ENCODE measurements around the gene MPST. TPM values are rescaled to one million over a fixed set of nuclear protein-coding genes. Genes with fewer than 3 reads are reported as not detected.

MPST gene
- polyA plus RNA-seq, 1 donor from 2014 or later, result 56.0 TPM

Small RNA genes within 50 kb of the gene (small RNA-seq; reads per million reads assigned to genes)
- 0 to 1.2 (median 0) reads per million in 3 experiments for gene RF00019

Other genes with a start within 250 kb of the MPST start
- gene IFT27, start 243.6 kb upstream of the MPST start, polyA plus RNA-seq, result 92.3 and 111 TPM in 2 replicates
- not detected in 2 replicates for gene PVALB, start 202.7 kb upstream of the MPST start, polyA plus RNA-seq
- not detected in 2 replicates for gene NCF4, start 158.7 kb upstream of the MPST start, polyA plus RNA-seq
- gene CSF2RB, start 106.1 kb upstream of the MPST start, polyA plus RNA-seq, result not detected in 2 replicates
- 5.4 and 5.8 TPM in 2 replicates for gene TST, start 295 bp upstream of the MPST start, polyA plus RNA-seq
- gene KCTD17, start 32.0 kb downstream of the MPST start, polyA plus RNA-seq, result 96.3 and 111 TPM in 2 replicates
- gene TMPRSS6, start 90.0 kb downstream of the MPST start, polyA plus RNA-seq, result not detected in 2 replicates
- not detected in 2 replicates for gene IL2RB, start 130.2 kb downstream of the MPST start, polyA plus RNA-seq
- gene C1QTNF6, start 168.5 kb downstream of the MPST start, polyA plus RNA-seq, result 5.3 and 7.9 TPM in 2 replicates
- gene SSTR3, start 192.7 kb downstream of the MPST start, polyA plus RNA-seq, result not detected in 2 replicates
- gene RAC2, start 224.5 kb downstream of the MPST start, polyA plus RNA-seq, result not detected in 2 replicates